AG04450 (cell line): ENCODE results near the gene KRTAP22-1. TPM values are rescaled to one million over a fixed set of nuclear protein-coding genes. Genes with fewer than 3 reads are reported as not detected.

Experiments used
- CTCF ChIA-PET: fragments of 300-600, 350-600 bp; formaldehyde crosslinking; extraction: SDS; loops from one replicate; lab custom pipeline; 2022; ENCODE audit warnings: antibody characterized with exemption, inconsistent platforms; lab: Charles Lee
- POLR2A ChIA-PET: fragments of 350-600 bp; formaldehyde crosslinking; extraction: SDS; loops from one replicate; lab custom pipeline; 2021; ENCODE audit warnings: antibody characterized with exemption, inconsistent platforms; lab: Yijun Ruan, JAX
- DNase-seq: peaks from one replicate; pipeline ENCODE4 v3.0.0-alpha.2; 2011; ENCODE audit warnings: low read depth, low spot score
- H3K27ac ChIP-seq: one replicate; pipeline ENCODE4 v1.5.1; 2012; ENCODE audit warnings: low read depth, low read length, control low read depth
- H3K27me3 ChIP-seq: one replicate; pipeline ENCODE4 v1.6.0; 2012; ENCODE audit warnings: low read length; ENCODE audit not compliant: control insufficient read depth, insufficient read depth
- H3K4me3 ChIP-seq: 2 replicates; pipeline ENCODE4 v1.5.1; 2011; ENCODE audit warnings: mild to moderate bottlenecking, low read depth, low read length, control low read depth
- H3K9me3 ChIP-seq: 2 replicates; pipeline ENCODE4 v1.5.1; 2012; ENCODE audit warnings: low read length; ENCODE audit not compliant: control insufficient read depth, insufficient read depth
- polyA plus RNA-seq: library from polyadenylated mRNA; depleted of rRNA; stranded (reverse); fragments of >200 nt; gene quantifications from 2 replicates; pipeline ENCODE4 v1.2.3, GENCODE V29; 2011
- TF ChIP-seq, protein P1 (sequence below): IDR thresholded peaks from 2 replicates; pipeline ENCODE4 v1.5.1; 2011; ENCODE audit warnings: low read depth, low read length, control low read depth, inconsistent platforms

KRTAP22-1 gene
- polyA plus RNA-seq, 1 experiment = not detected

DNA sequence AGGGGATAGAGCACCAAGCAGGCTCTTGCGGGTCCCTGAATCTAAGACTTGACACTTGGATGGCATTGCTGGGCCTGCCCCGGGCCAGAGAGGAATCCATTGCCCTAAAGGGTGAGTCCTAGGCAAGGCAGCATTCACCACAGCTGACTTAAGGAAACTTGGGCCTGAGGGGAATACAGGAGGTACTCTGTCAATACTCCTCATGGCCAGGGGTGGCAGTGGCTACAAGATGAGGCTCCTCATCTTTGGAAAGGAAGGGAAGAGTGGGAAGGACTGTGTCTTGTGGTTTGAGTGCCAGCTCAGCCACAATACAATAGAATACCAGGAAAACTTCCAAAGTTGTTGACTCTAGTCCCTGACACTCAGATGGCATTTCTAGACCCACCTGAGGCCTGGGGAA is 5.1 kb downstream of the KRTAP22-1 start:
- peaks cover 21% of the 10 kb centered on the region for H3K9me3 ChIP-seq
- no peak overlapping the region for H3K27ac ChIP-seq
- ChIA-PET CTCF (no interaction called here), POLR2A (no interaction called here)
- TF ChIP-seq, protein P1, sequence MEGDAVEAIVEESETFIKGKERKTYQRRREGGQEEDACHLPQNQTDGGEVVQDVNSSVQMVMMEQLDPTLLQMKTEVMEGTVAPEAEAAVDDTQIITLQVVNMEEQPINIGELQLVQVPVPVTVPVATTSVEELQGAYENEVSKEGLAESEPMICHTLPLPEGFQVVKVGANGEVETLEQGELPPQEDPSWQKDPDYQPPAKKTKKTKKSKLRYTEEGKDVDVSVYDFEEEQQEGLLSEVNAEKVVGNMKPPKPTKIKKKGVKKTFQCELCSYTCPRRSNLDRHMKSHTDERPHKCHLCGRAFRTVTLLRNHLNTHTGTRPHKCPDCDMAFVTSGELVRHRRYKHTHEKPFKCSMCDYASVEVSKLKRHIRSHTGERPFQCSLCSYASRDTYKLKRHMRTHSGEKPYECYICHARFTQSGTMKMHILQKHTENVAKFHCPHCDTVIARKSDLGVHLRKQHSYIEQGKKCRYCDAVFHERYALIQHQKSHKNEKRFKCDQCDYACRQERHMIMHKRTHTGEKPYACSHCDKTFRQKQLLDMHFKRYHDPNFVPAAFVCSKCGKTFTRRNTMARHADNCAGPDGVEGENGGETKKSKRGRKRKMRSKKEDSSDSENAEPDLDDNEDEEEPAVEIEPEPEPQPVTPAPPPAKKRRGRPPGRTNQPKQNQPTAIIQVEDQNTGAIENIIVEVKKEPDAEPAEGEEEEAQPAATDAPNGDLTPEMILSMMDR = no peak
- no peak overlapping the region for H3K4me3 ChIP-seq
- no peaks in the 10 kb centered on the region for H3K27me3 ChIP-seq
- DNase-seq = no peak

DNA sequence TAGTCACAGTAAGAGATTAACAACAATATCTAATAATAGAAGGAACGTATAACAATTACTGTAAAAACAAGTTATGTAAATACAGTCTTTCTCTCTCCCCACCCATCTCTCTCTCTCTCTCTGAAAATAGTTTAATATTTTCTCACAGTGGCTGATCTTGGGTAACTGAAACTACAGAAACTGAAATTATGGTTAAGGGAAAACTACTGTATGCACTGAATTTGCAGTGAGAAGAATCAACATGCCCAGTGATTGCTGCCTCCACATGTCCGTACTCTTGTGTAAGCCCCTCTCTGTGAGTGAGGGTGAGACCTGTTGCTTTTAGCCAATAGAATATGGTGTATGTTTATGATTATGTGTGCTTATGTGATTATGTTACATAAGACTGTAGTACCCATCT is 11.2 kb downstream of the KRTAP22-1 start:
- no peak overlapping the region for H3K27ac ChIP-seq
- POLR2A ChIA-PET = no interaction called here
- peaks cover 12% of the 10 kb centered on the region for H3K9me3 ChIP-seq
- H3K4me3 ChIP-seq = no peak overlapping the region
- TF ChIP-seq, protein P1 = no peak
- H3K27me3 ChIP-seq = no peaks in the 10 kb centered on the region
- DNase-seq = no peak
- CTCF ChIA-PET = no interaction called here

DNA sequence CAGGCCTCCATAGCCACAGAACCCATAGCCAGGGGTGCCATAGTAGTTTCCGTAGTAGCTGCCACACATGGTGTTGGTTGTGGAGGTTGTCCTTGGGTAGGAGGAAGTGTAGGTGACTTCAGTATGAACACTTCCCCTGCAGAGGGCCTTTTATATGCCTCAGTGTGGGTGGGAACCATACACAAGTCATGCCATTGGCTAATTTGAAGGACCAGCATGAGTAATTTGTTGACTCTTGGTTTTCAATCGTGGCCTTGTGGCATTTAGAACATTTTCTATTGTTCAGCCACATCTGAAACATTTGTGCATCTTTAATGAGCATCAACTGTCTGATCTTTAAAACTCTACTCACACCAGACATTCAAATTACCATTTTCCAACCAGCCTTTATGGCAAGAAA is 12.9 kb downstream of the KRTAP22-1 start, which contains the start of gene KRTAP6-1:
KRTAP6-1 (minus strand) TSS at position 95 of the 400 bp plus-strand sequence; CDS start at position 69, 26 bp downstream.
- Histone ChIP-seq H3K9me3 (peaks cover 9% of the 10 kb centered on the region), H3K27me3 (no peaks in the 10 kb centered on the region), H3K27ac (no peak within 1 kb of the TSS), H3K4me3 (no peak within 1 kb of the TSS)
- ChIA-PET POLR2A (no interaction called here), CTCF (no interaction called here)
- TF ChIP-seq, protein P1 = no peak
- DNase-seq = no peak

DNA sequence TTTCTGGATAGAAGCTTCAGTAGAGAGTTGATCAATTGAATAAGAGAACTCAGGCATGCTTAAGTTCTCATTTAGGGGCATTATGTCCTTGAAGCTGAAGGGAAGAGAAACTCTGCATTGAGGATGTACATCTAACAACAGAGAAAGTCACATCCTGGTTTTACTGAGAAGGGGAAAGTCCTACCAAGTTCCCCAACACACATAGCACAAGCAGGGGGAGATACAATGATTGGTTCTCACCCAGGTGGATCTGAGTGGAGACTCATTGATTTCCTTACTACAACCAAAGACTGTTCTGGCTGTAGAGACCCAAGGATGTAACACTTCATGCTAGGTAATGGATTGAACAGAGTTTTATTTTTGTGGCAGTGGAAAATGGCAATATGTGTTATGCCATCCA is 14.3 kb downstream of the KRTAP22-1 start:
- Histone ChIP-seq H3K27me3 (no peaks in the 10 kb centered on the region), H3K4me3 (no peak overlapping the region), H3K27ac (no peak overlapping the region), H3K9me3 (peaks cover 9% of the 10 kb centered on the region)
- POLR2A ChIA-PET = no interaction called here
- CTCF ChIA-PET = no interaction called here
- TF ChIP-seq, protein P1 = no peak
- DNase-seq = no peak

DNA sequence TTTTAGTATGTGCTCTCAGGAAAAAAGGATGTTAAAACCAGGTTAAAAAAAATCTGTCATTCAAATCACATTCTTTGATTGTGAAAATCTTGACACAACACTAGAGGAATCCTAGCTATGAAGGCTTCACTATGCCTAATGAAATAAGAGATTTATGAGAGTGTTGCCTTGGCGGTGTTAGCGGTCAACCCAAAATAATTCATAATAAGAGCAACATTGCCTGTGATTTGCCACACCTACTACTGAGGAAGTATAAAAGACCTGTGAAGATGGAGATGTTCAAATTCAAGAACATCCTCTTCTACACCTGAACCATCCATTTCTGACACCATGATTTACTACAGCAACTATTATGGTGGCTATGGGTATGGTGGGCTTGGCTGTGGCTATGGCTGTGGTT is 15.2 kb downstream of the KRTAP22-1 start, which contains the start of gene KRTAP20-1:
KRTAP20-1 (plus strand) TSS at position 301 of the 400 bp plus-strand sequence; CDS start at position 331, 30 bp downstream.
- Histone ChIP-seq H3K4me3 (no peak within 1 kb of the TSS), H3K9me3 (peaks cover 12% of the 10 kb centered on the region), H3K27ac (no peak within 1 kb of the TSS), H3K27me3 (no peaks in the 10 kb centered on the region)
- POLR2A ChIA-PET = no interaction called here
- TF ChIP-seq, protein P1 = no peak
- no peak for DNase-seq
- CTCF ChIA-PET = no interaction called here
